H1 (cell line): ENCODE results near the gene MYO9A. TPM values are rescaled to one million over a fixed set of nuclear protein-coding genes. Genes with fewer than 3 reads are reported as not detected.
A peak's percentile ranks its signal among the peaks of the same experiment; 100 is the strongest.

ENCODE experiments used
- CTCF ChIA-PET: fragments of 300-600 bp; sonication (Branson Sonifier 250); formaldehyde crosslinking; loops from one replicate; lab custom pipeline; 2021; ENCODE audit not compliant: partially characterized antibody; lab: Charles Lee
- POLR2A ChIA-PET: fragments of 300-600 bp; sonication (Branson Sonifier 250); formaldehyde crosslinking; loops from one replicate; lab custom pipeline; 2021; ENCODE audit warnings: inconsistent platforms; ENCODE audit not compliant: partially characterized antibody; lab: Charles Lee
- DNase-seq, 2 experiments: peaks; one replicate each; pipeline versions ENCODE4 v3.0.0 to v3.0.0-alpha.2; 2010 to 2022; ENCODE audit warnings: low spot score in 2 of 2, low read depth in 1 of 2, mixed read lengths in 1 of 2
- FAIRE-seq: peaks from 2 replicates; lab custom pipeline; 2011; peaks lifted over from hg19 to GRCh38; lab: Jason Lieb, UNC
- H2AFZ ChIP-seq: 2 replicates; pipeline ENCODE4 v1.8.1; 2012; ENCODE audit warnings: low read length, inconsistent platforms
- H2AK5ac ChIP-seq: 2 replicates; pipeline ENCODE4 v1.6.1; 2013; ENCODE audit warnings: low read depth, low read length
- H2BK120ac ChIP-seq: replicated peaks from 2 replicates; pipeline ENCODE3; 2013; ENCODE audit warnings: low read depth, low read length, inconsistent platforms
- H2BK12ac ChIP-seq: 2 replicates; pipeline ENCODE4 v1.6.1; 2013; ENCODE audit warnings: low read depth, low read length
- H2BK15ac ChIP-seq: 2 replicates; pipeline ENCODE4 v1.6.1; 2013; ENCODE audit warnings: low read length
- H2BK20ac ChIP-seq: 2 replicates; pipeline ENCODE4 v1.6.1; 2013; ENCODE audit warnings: low read length
- H2BK5ac ChIP-seq: 2 replicates; pipeline ENCODE4 v1.6.1; 2013; ENCODE audit warnings: low read depth, low read length
- H3K14ac ChIP-seq: 2 replicates; pipeline ENCODE4 v1.6.1; 2013; ENCODE audit warnings: inconsistent platforms; ENCODE audit not compliant: insufficient read length
- H3K18ac ChIP-seq: 2 replicates; pipeline ENCODE4 v1.6.1; 2013; ENCODE audit warnings: low read length; ENCODE audit errors: extremely low read depth
- H3K23ac ChIP-seq: 2 replicates; pipeline ENCODE4 v1.6.1; 2013; ENCODE audit warnings: inconsistent platforms; ENCODE audit not compliant: insufficient read length
- H3K23me2 ChIP-seq: 2 replicates; pipeline ENCODE4 v1.6.1; 2013; ENCODE audit warnings: low read depth, low read length
- H3K27ac ChIP-seq: 2 replicates; pipeline ENCODE4 v1.6.1; 2011; ENCODE audit warnings: low read depth, low read length, inconsistent platforms
- H3K27me3 ChIP-seq, 4 experiments: replicated peaks in 1 of 4; 1 replicate in 1 of 4; 2 replicates in 3 of 4; pipeline versions ENCODE4 v1.6.1 to v1.8.1; 2011 to 2013; ENCODE audit warnings: low read length in 3 of 4, mild to moderate bottlenecking in 3 of 4, inconsistent platforms in 2 of 4, mixed read lengths in 2 of 4, moderate library complexity in 1 of 4; ENCODE audit not compliant: control insufficient read depth in 3 of 4, insufficient read depth in 3 of 4; ENCODE audit errors: extremely low read depth in 1 of 4
- H3K36me3 ChIP-seq, 4 experiments: 2 replicates each; pipeline versions ENCODE4 v1.6.1 to v1.8.1; 2011 to 2013; ENCODE audit warnings: mild to moderate bottlenecking in 4 of 4, low read length in 3 of 4, moderate library complexity in 2 of 4, control low read depth in 1 of 4, inconsistent platforms in 1 of 4; ENCODE audit not compliant: insufficient read depth in 4 of 4, control insufficient read depth in 2 of 4
- H3K4ac ChIP-seq: replicated peaks from 2 replicates; pipeline ENCODE3; 2013; ENCODE audit warnings: low read length, low read depth, mixed read lengths, inconsistent platforms; ENCODE audit not compliant: insufficient read length
- H3K4me1 ChIP-seq, 4 experiments: replicated peaks in 1 of 4; 1 replicate in 1 of 4; 2 replicates in 3 of 4; pipeline versions ENCODE4 v1.6.1 to v1.8.1; 2011 to 2013; ENCODE audit warnings: low read length in 3 of 4, inconsistent platforms in 2 of 4, mixed read lengths in 1 of 4; ENCODE audit not compliant: insufficient read depth in 4 of 4, control insufficient read depth in 3 of 4
- H3K4me2 ChIP-seq, 2 experiments: 2 replicates each; pipeline versions ENCODE4 v1.6.1 to v1.8.1; 2011 to 2013; ENCODE audit warnings: low read depth in 2 of 2, low read length in 2 of 2, control low read depth in 1 of 2, inconsistent platforms in 1 of 2, mild to moderate bottlenecking in 1 of 2; ENCODE audit not compliant: insufficient read depth in 1 of 2
- H3K4me3 ChIP-seq, 4 experiments: fragments of 200-600, 300-600 bp in 1 of 4; sonication (generic), shearing (Covaris generic), sonication (Bioruptor Twin) in 1 of 4; 2 replicates each; pipeline versions ENCODE4 v1.5.1 to v1.8.1; 2011 to 2016; ENCODE audit warnings: low read length in 4 of 4, low read depth in 3 of 4, control low read depth in 2 of 4, inconsistent platforms in 2 of 4, mild to moderate bottlenecking in 2 of 4, mixed read lengths in 1 of 4, moderate library complexity in 1 of 4; ENCODE audit not compliant: insufficient read depth in 2 of 4; ENCODE audit errors: extremely low read depth in 1 of 4
- H3K56ac ChIP-seq: replicated peaks from 2 replicates; pipeline ENCODE3; 2013; ENCODE audit warnings: low read depth, mild to moderate bottlenecking, mixed read lengths, low read length, inconsistent platforms; ENCODE audit not compliant: insufficient read length
- H3K79me1 ChIP-seq: 2 replicates; pipeline ENCODE4 v1.6.1; 2013; ENCODE audit warnings: low read depth, low read length, control low read depth
- H3K79me2 ChIP-seq, 2 experiments: 2 replicates each; pipeline versions ENCODE4 v1.6.1 to v1.8.1; 2012 to 2013; ENCODE audit warnings: low read length in 2 of 2, mild to moderate bottlenecking in 2 of 2, inconsistent platforms in 1 of 2; ENCODE audit not compliant: insufficient read depth in 2 of 2, control insufficient read depth in 1 of 2
- H3K9ac ChIP-seq, 4 experiments: replicated peaks in 1 of 4; 1 replicate in 1 of 4; 2 replicates in 3 of 4; pipeline versions ENCODE4 v1.6.1 to v1.8.1; 2011 to 2013; ENCODE audit warnings: low read depth in 3 of 4, low read length in 3 of 4, control low read depth in 2 of 4, mild to moderate bottlenecking in 2 of 4, moderate library complexity in 2 of 4, inconsistent platforms in 1 of 4; ENCODE audit errors: extremely low read depth in 1 of 4
- H3K9me3 ChIP-seq, 2 experiments: 2 replicates each; pipeline versions ENCODE4 v1.6.1 to v1.8.1; 2012 to 2013; ENCODE audit warnings: mild to moderate bottlenecking in 2 of 2, moderate library complexity in 2 of 2, control low read depth in 1 of 2, inconsistent platforms in 1 of 2, low read depth in 1 of 2, low read length in 1 of 2, mixed read lengths in 1 of 2; ENCODE audit not compliant: insufficient read depth in 2 of 2
- H4K20me1 ChIP-seq, 2 experiments: replicated peaks in 1 of 2; 2 replicates each; pipeline versions ENCODE3 to v1.8.1; 2011 to 2013; ENCODE audit warnings: inconsistent platforms in 2 of 2, low read length in 2 of 2, mild to moderate bottlenecking in 1 of 2; ENCODE audit not compliant: insufficient read depth in 2 of 2, control insufficient read depth in 1 of 2
- H4K5ac ChIP-seq: 2 replicates; pipeline ENCODE4 v1.6.1; 2013; ENCODE audit warnings: low read length, low read depth, mixed read lengths, inconsistent platforms; ENCODE audit not compliant: insufficient read length
- H4K8ac ChIP-seq: 2 replicates; pipeline ENCODE4 v1.8.0; 2013; ENCODE audit warnings: mild to moderate bottlenecking, moderate library complexity, low read length, inconsistent platforms; ENCODE audit not compliant: insufficient read depth; ENCODE audit errors: extremely low read depth
- H4K91ac ChIP-seq: replicated peaks from 2 replicates; pipeline ENCODE3; 2013; ENCODE audit warnings: low read length, mixed read lengths, inconsistent platforms; ENCODE audit not compliant: insufficient read length
- CHD2 ChIP-seq: IDR thresholded peaks from 2 replicates; pipeline ENCODE4 v1.6.1; 2012; ENCODE audit warnings: low read length, improper control_type of control experiment
- EP300 ChIP-seq, 2 experiments: IDR thresholded peaks; 1 replicate in 1 of 2; 2 replicates in 1 of 2; pipeline ENCODE4 v1.6.1; 2011 to 2012; ENCODE audit warnings: low read depth in 2 of 2, low read length in 2 of 2, mild to moderate bottlenecking in 2 of 2, borderline replicate concordance in 1 of 2, inconsistent platforms in 1 of 2, moderate library complexity in 1 of 2
- RFX5 ChIP-seq: IDR thresholded peaks from 2 replicates; pipeline ENCODE4 v1.6.1; 2011; ENCODE audit warnings: low read depth, low read length, improper control_type of control experiment, borderline replicate concordance
- SIX5 ChIP-seq: IDR thresholded peaks from 2 replicates; pipeline ENCODE4 v1.6.1; 2011; ENCODE audit warnings: mild to moderate bottlenecking, low read depth, low read length
- SP4 ChIP-seq: IDR thresholded peaks from 2 replicates; pipeline ENCODE4 v1.6.1; 2012; ENCODE audit warnings: low read length, inconsistent platforms
- YY1 ChIP-seq: IDR thresholded peaks from 2 replicates; pipeline ENCODE4 v1.6.1; 2011; ENCODE audit warnings: low read depth, mild to moderate bottlenecking, low read length
- WGBS, 2 experiments: shearing (Covaris generic) in 1 of 2; methylation state at CpG; one replicate each; pipeline versions ENCODE4 v1.1.6 to v1.1.7; 2013 to 2015; ENCODE audit warnings: low lambda C conversion rate in 2 of 2, mixed read lengths in 2 of 2, inconsistent platforms in 1 of 2, low coverage in 1 of 2, missing lambda C conversion rate in 1 of 2; ENCODE audit not compliant: insufficient replicate concordance in 2 of 2, insufficient coverage in 1 of 2, insufficient read length in 1 of 2; ENCODE audit errors: extremely low coverage in 1 of 2, missing lambda C conversion rate in 1 of 2; 5-methylcytosine and 5-hydroxymethylcytosine counted together
- polyA plus RNA-seq, 7 experiments: library from polyadenylated mRNA; depleted of rRNA in 3 of 7; stranded (reverse) in 5 of 7; unstranded in 2 of 7; fragments of >200 nt in 5 of 7; fragments of 200-250 nt in 2 of 7; gene quantifications; 1 replicate in 5 of 7; 2 replicates in 1 of 7; 4 replicates in 1 of 7; pipeline versions ENCODE4 v1.2.1 to v1.2.3, GENCODE V29; 2011 to 2013; ENCODE audit warnings: missing spikeins in 2 of 7, mixed read lengths in 2 of 7
- total RNA-seq: library from RNA; stranded (reverse); fragmentation: NEBNext Ultra II Directional; extraction: Animal tissue kit (Norgen Biotek cat#: 25700); gene quantifications from 2 replicates; pipeline ENCODE4 v1.2.1, GENCODE V29; 2021
- TF ChIP-seq, protein P1 (sequence below): IDR thresholded peaks from 2 replicates; pipeline ENCODE4 v1.6.1; 2011; ENCODE audit warnings: low read length, improper control_type of control experiment
- TF ChIP-seq, protein P2 (sequence below): IDR thresholded peaks from 2 replicates; pipeline ENCODE4 v1.6.1; 2011; ENCODE audit warnings: low read depth, mild to moderate bottlenecking, low read length; ENCODE audit not compliant: insufficient read depth

MYO9A gene
- total and polyA plus RNA-seq, 2 of the 8 experiments (the other 6 are each of a cell fraction or from before 2014, with no cell fraction given), result 3.9 to 26.0 TPM

DNA sequence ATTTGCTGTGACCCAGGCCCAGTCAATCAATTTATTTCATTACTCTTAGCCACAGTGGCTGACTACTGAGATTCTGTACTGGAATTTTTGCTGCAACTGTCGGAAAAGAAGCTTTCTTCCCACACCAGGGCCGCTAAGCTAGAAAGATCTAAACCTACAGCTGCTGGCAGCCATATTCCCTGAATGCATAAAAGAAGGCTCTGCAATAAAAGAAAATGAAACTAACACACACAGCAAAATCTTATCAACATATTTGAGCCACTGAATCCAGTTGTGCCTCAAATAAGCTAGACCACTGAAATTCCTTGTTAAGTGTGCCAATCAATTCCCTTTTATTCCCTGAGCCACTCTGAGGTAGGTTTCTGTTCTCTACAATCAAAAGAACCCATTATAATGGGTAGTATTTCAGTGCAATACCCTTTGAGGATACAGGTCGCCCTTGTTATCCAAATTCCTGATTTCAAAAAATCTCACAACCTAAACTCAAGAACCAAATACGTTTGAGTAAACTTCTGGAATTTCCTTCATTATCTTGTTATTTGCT, 60.3 kb downstream of the MYO9A start:
- no peak overlapping the region for H3K18ac ChIP-seq
- H3K27ac ChIP-seq, result no peak overlapping the region
- no peak overlapping the region for H3K14ac ChIP-seq
- TF ChIP-seq, protein P1, sequence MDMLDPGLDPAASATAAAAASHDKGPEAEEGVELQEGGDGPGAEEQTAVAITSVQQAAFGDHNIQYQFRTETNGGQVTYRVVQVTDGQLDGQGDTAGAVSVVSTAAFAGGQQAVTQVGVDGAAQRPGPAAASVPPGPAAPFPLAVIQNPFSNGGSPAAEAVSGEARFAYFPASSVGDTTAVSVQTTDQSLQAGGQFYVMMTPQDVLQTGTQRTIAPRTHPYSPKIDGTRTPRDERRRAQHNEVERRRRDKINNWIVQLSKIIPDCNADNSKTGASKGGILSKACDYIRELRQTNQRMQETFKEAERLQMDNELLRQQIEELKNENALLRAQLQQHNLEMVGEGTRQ, result no peak
- TF ChIP-seq SP4, result no peak
- peak; percentile 21; the same call in 1 of the 2 replicates for TF ChIP-seq YY1
- TF ChIP-seq RFX5, result no peak
- TF ChIP-seq SIX5, result no peak
- TF ChIP-seq EP300 (IDR thresholded peaks at IDR 0.05; ENCODE audit: borderline replicate concordance in 1 of 2, low read depth in 2 of 2, low read length in 2 of 2), result no peak
- TF ChIP-seq, protein P2, sequence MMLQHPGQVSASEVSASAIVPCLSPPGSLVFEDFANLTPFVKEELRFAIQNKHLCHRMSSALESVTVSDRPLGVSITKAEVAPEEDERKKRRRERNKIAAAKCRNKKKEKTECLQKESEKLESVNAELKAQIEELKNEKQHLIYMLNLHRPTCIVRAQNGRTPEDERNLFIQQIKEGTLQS, result no peak
- no peak for TF ChIP-seq CHD2
- H3K9ac ChIP-seq, result no peak overlapping the region
- H3K4me3 ChIP-seq, result 0 out of 8 replicates have a peak overlapping the region, but pooled peaks of 1 of the 4 experiments have one; percentile 6
- no peaks in the 10 kb centered on the region for H3K79me2 ChIP-seq
- no peak overlapping the region for H2BK20ac ChIP-seq
- no peaks in the 10 kb centered on the region for H4K20me1 ChIP-seq
- H2BK120ac ChIP-seq, result no peak overlapping the region
- no peak overlapping the region for H2BK5ac ChIP-seq
- H2AK5ac ChIP-seq, result no peak overlapping the region
- H3K56ac ChIP-seq, result no peak overlapping the region
- no peak overlapping the region for H2BK15ac ChIP-seq
- H3K9me3 ChIP-seq, result peaks cover 0 to under 1% of the 10 kb centered on the region in 2 experiments; a peak in 1 of 4 replicates
- no peak overlapping the region for H4K91ac ChIP-seq
- H3K79me1 ChIP-seq, result no peaks in the 10 kb centered on the region
- H4K8ac ChIP-seq, result no peak overlapping the region
- H2AFZ ChIP-seq, result no peak overlapping the region
- ChIA-PET CTCF (interaction anchor here (0.6 to 1.2 kb wide), 2 partner anchors 11 to 397 kb away, joined by 3 to 4 read pairs; no protein-coding TSS in a partner anchor), POLR2A (no interaction called here)
- no peaks in the 10 kb centered on the region for H3K27me3 ChIP-seq
- H2BK12ac ChIP-seq, result no peak overlapping the region
- peak overlapping the region; percentile 18 to 23; a peak in 2 of 4 replicates for H3K4me2 ChIP-seq
- WGBS, 2 experiments, result 44% methylated on average over 4 of the region's 4 CpGs; no CpG with 5 or more reads in 1 of the 2 experiments
- no peaks in the 10 kb centered on the region for H3K23me2 ChIP-seq
- no peak overlapping the region for H3K4ac ChIP-seq
- no peak for DNase-seq
- no peak overlapping the region for H3K23ac ChIP-seq
- peaks cover 0 to 11% (median 8%) of the 10 kb centered on the region in 4 experiments; a peak in 4 of 7 replicates for H3K4me1 ChIP-seq
- H3K36me3 ChIP-seq, result no peaks in the 10 kb centered on the region
- FAIRE-seq, result no peak
- no peak overlapping the region for H4K5ac ChIP-seq
